Psoas muscle (tissue), 8 donors: ENCODE results near the gene RNASE4. TPM values are rescaled to one million over a fixed set of nuclear protein-coding genes. Genes with fewer than 3 reads are reported as not detected.

Source experiments
- ATAC-seq, 4 donors: fragments of 200-7000 bp; cut with Tn5 transposase; one replicate each; pipeline ENCODE4 v1.9.1; 2020; ENCODE audit warnings: moderate library complexity in 3 of 4, mild to moderate bottlenecking in 2 of 4
- DNase-seq, 2 donors: peaks; one replicate each; pipeline ENCODE4 v3.0.0-alpha.2; 2020
- H3K27ac ChIP-seq: fragments of 200-600 bp; one replicate; pipeline ENCODE4 v1.8.0; 2022
- H3K27me3 ChIP-seq, 3 donors: fragments of 200-600 bp in 1 of 3; one replicate each; pipeline versions ENCODE4 v1.6.1 to v1.8.0; 2013 to 2022; ENCODE audit warnings: low read length in 2 of 3, mild to moderate bottlenecking in 2 of 3, moderate library complexity in 1 of 3; ENCODE audit not compliant: insufficient read depth in 3 of 3
- H3K36me3 ChIP-seq, 2 donors: fragments of 200-600 bp in 1 of 2; one replicate each; pipeline versions ENCODE4 v1.6.1 to v1.8.0; 2013 to 2022; ENCODE audit warnings: low read depth in 1 of 2, mild to moderate bottlenecking in 1 of 2, moderate library complexity in 1 of 2; ENCODE audit not compliant: insufficient read depth in 1 of 2
- H3K4me1 ChIP-seq: fragments of 200-600 bp; one replicate; pipeline ENCODE4 v1.8.0; 2022
- H3K4me3 ChIP-seq: fragments of 200-600 bp; one replicate; pipeline ENCODE4 v1.8.0; 2022; ENCODE audit warnings: mild to moderate bottlenecking
- H3K9me3 ChIP-seq: fragments of 200-600 bp; one replicate; pipeline ENCODE4 v1.8.0; 2022
- WGBS, 3 donors: extraction: QIAGEN DNeasy Blood & Tissue Kit; methylation state at CpG; one replicate each; pipeline versions ENCODE4 v1.1.6 to v1.1.7; 2013; 5-methylcytosine and 5-hydroxymethylcytosine counted together
- intact Hi-C, 2 donors: fragments of 100-400 bp; cut with DNase I; formaldehyde crosslinking; loops; one replicate each; pipeline versions ENCODE4 v1.11.0 to v1.14.2; 2022
- polyA plus RNA-seq, 3 donors: library from polyadenylated mRNA; stranded (reverse); fragments of 200-250 nt; gene quantifications; one replicate each; pipeline ENCODE4 v1.2.3, GENCODE V29; 2013
- total RNA-seq, 4 donors: library from RNA; stranded (reverse); fragmentation: NEBNext Ultra II Directional in 2 of 4; extraction: Animal tissue kit (Norgen Biotek cat#: 25700) in 2 of 4; gene quantifications; one replicate each; pipeline versions ENCODE4 v1.2.1 to v1.2.4, GENCODE V29; 2021 to 2023
- TF ChIP-seq, protein P1 (sequence below): fragments of 200-600 bp; IDR thresholded peaks from one replicate; pipeline ENCODE4 v1.8.0; 2022; ENCODE audit warnings: antibody characterized with exemption
- donor health status: healthy with polysubstance abuse.
- donor health status: DM: no; HTN: no; CAD: no; lungs with moderate emphysema.
- donor health status: Bipolar disorder and iron deficiency.
- donor health status: healthy.
- donor health status: DM: yes; HTN: yes; CAD: no.
- donor health status: DM: no; HTN: no; CAD: no.
- donor health status: DM: no; HTN: no; CAD: no.
- donor health status: DM: yes; HTN: yes; CAD: no.

The RNASE4 gene
- total and polyA plus RNA-seq, 7 donors = 0.77 to 11.1 (median 7.6) TPM

DNA sequence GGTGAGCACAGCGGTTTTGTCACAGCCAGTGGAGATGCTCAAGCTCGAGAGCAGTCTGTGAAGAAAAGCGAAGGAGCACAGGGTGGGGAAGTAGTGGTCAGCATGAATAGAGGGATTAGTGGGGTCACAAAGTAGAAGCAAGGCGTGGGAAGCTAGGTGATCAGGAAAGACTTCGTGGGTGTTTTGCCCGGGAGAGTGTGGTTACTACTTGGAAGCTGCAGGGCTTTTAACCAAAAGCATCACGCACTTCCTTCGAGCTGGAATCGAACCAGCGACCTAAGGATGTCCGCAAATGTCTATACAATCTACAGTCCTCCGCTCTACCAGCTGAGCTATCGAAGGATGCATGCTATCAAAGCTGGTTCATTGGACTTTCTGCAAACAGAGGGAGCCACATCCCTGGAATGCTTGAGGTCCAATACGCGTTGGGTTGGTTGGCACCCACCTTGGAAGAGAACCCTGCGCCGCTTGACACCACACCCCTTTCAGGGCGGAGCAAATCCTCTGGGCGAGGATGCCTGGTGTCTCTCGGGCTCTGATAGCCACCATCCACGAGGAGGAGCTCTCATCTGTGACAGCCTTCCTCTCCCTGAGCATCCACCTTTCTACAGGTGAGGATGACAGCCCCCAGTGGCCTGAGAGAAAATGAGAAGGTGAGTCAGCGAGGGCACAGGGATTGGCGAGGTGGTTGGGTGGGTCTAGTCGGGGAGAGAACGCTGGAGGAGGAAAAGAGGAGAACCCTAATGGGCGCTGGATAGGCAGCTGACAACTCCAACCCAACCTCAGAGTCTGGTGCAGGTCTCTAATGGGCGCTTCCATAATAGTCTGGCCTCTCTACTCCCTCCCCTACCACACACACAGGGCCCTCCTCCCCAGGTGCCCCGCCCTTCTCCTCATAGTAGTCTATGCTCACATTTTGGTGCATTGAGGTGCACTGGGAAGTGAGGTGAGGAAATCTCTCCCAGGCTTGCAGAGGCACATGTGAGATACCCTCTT is 26.8 kb upstream of the RNASE4 start:
- TF ChIP-seq, protein P1, sequence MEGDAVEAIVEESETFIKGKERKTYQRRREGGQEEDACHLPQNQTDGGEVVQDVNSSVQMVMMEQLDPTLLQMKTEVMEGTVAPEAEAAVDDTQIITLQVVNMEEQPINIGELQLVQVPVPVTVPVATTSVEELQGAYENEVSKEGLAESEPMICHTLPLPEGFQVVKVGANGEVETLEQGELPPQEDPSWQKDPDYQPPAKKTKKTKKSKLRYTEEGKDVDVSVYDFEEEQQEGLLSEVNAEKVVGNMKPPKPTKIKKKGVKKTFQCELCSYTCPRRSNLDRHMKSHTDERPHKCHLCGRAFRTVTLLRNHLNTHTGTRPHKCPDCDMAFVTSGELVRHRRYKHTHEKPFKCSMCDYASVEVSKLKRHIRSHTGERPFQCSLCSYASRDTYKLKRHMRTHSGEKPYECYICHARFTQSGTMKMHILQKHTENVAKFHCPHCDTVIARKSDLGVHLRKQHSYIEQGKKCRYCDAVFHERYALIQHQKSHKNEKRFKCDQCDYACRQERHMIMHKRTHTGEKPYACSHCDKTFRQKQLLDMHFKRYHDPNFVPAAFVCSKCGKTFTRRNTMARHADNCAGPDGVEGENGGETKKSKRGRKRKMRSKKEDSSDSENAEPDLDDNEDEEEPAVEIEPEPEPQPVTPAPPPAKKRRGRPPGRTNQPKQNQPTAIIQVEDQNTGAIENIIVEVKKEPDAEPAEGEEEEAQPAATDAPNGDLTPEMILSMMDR = no peak
- no peaks in the 10 kb centered on the region for H3K36me3 ChIP-seq
- no peak for ATAC-seq
- no peak overlapping the region for H3K4me3 ChIP-seq
- no peak for DNase-seq
- intact Hi-C loops = no loop called here
- whole genome bisulfite sequencing, 3 donors = 21 to 24% (median 24%) methylated on average over 28 of the region's 28 CpGs
- no peak overlapping the region for H3K27ac ChIP-seq
- H3K27me3 ChIP-seq = peaks cover 0 to 92% (median 26%) of the 10 kb centered on the region in 3 donors
- no peaks in the 10 kb centered on the region for H3K4me1 ChIP-seq
- H3K9me3 ChIP-seq = no peaks in the 10 kb centered on the region

DNA sequence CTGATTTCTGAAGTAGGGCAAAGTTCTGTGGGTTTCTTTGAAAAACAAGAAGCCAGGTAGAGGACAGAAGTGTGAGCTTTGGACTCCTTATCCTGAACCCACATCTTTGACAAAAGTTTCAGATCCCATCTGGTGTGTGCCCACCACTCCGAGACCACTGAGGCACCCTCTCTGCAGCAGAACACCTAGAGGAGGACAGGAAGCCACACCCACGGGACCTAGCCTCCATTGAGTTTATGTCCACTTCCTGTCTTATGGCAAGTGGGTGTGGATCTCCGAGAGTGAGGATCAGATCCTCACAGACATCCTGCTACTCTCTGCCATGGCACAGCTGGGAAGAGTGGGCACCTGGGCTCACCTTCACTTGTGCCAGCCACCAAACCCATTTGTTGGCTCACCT is 26.1 kb upstream of the RNASE4 start:
- H3K36me3 ChIP-seq = no peaks in the 10 kb centered on the region
- 58 to 70% (median 62%) methylated on average over 3 of the region's 3 CpGs for WGBS, 3 donors
- DNase-seq (no peak), ATAC-seq (no peak)
- intact Hi-C loops = no loop called here
- no peak overlapping the region for H3K4me3 ChIP-seq
- H3K27me3 ChIP-seq = peaks cover 0 to 89% (median 27%) of the 10 kb centered on the region in 3 donors
- TF ChIP-seq, protein P1 = no peak
- no peaks in the 10 kb centered on the region for H3K9me3 ChIP-seq
- no peaks in the 10 kb centered on the region for H3K4me1 ChIP-seq
- no peak overlapping the region for H3K27ac ChIP-seq

GRCh38 chr14:20659336-20659735 is 25.0 kb upstream of the RNASE4 start:
- DNase-seq (no peak), ATAC-seq (no peak)
- intact Hi-C loops = no loop called here
- Histone ChIP-seq H3K27me3 (peaks cover 0 to 84% (median 24%) of the 10 kb centered on the region in 3 donors), H3K9me3 (no peaks in the 10 kb centered on the region), H3K4me1 (no peaks in the 10 kb centered on the region), H3K36me3 (no peaks in the 10 kb centered on the region), H3K27ac (no peak overlapping the region), H3K4me3 (no peak overlapping the region)
- WGBS, 3 donors = 62 to 69% (median 66%) methylated on average over 6 of the region's 6 CpGs
- TF ChIP-seq, protein P1 = no peak

GRCh38 chr14:20659813-20660395 is 24.5 kb upstream of the RNASE4 start:
- DNase-seq = peak in 1 of 2 donors; percentile 26
- H3K4me3 ChIP-seq = no peak overlapping the region
- H3K27me3 ChIP-seq = peaks cover 0 to 81% (median 24%) of the 10 kb centered on the region in 3 donors
- ATAC-seq = no peak
- TF ChIP-seq, protein P1 = no peak
- no peaks in the 10 kb centered on the region for H3K9me3 ChIP-seq
- 42 to 60% (median 51%) methylated on average over 26 of the region's 26 CpGs for WGBS, 3 donors
- H3K27ac ChIP-seq = no peak overlapping the region
- intact Hi-C loops = no loop called here
- H3K36me3 ChIP-seq = no peaks in the 10 kb centered on the region
- H3K4me1 ChIP-seq = no peaks in the 10 kb centered on the region
